Retinal pigment epithelial cell (primary cell): ENCODE measurements around the gene ABAT.
"Not testable (repeated sequence)": the region's sequence is repeated elsewhere in the genome, so short reads cannot be mapped to it uniquely, and the experiment has no call there.

ENCODE experiments used
- DNase-seq: peaks from one replicate; pipeline ENCODE4 v3.0.0-alpha.2; 2010; ENCODE audit warnings: low read depth
- H3K4me3 ChIP-seq: 2 replicates; pipeline ENCODE4 v1.5.1; 2011; ENCODE audit warnings: mild to moderate bottlenecking, low read length, control low read depth, moderate library complexity
- CTCF ChIP-seq: conservative IDR thresholded peaks from 2 replicates; pipeline ENCODE4 v1.5.1; 2011; ENCODE audit warnings: low read depth, low read length, control low read depth, inconsistent platforms

Gene ABAT

GRCh38 chr16:8795818-8796217 lies 121.4 kb downstream of the ABAT start:
- no peak for DNase-seq
- no peak overlapping the region for H3K4me3 ChIP-seq

GRCh38 chr16:8796469-8797363 lies 122.3 kb downstream of the ABAT start:
- TF ChIP-seq CTCF, result no peak
- H3K4me3 ChIP-seq, result peak overlapping the region; percentile 96
- no peak for DNase-seq

More at GRCh38 chr16:8795818-8796217, 121.4 kb downstream of the ABAT start:
- no peak for TF ChIP-seq CTCF

- no peak for TF ChIP-seq CTCF
- H3K4me3 ChIP-seq, result peak within 1 kb of the TSS; percentile 96
- peak; percentile 92 for DNase-seq
These were observed 123.2 kb downstream of the ABAT start, which contains the start of the genes PMM2 and TMEM186 for GRCh38 chr16:8797364-8798173. Gene PMM2, plus strand, starts transcription at chr16:8797839. Its CDS starts 44 bp downstream, at chr16:8797883. Gene TMEM186, minus strand, starts transcription at chr16:8797639. Its CDS starts 25 bp downstream, at chr16:8797614.

- H3K4me3 ChIP-seq, result peak overlapping the region; percentile 96
- DNase-seq, result peak; percentile 3
- no peak for TF ChIP-seq CTCF
These were observed 123.7 kb downstream of the ABAT start for GRCh38 chr16:8798174-8798527.

- DNase-seq, result no peak
- TF ChIP-seq CTCF, result no peak
- peak overlapping the region; percentile 96 for H3K4me3 ChIP-seq
These were observed 124.2 kb downstream of the ABAT start for GRCh38 chr16:8798535-8799157.

GRCh38 chr16:8801701-8802100 lies 127.3 kb downstream of the ABAT start:
- no peak for DNase-seq
- H3K4me3 ChIP-seq, result no peak overlapping the region
- no peak for TF ChIP-seq CTCF

GRCh38 chr16:8803733-8804132 lies 129.3 kb downstream of the ABAT start:
- H3K4me3 ChIP-seq, DNase-seq: not testable (repeated sequence)
